ENCODE data around the gene COX7A1.

- TF ChIP-seq CTCF (IDR thresholded peaks at IDR 0.05) (no peak), POLR2A (IDR thresholded peaks at IDR 0.05) (no peak), POLR2AphosphoS5 (IDR thresholded peaks at IDR 0.05) (no peak)
Observed at GRCh38 chr19:36112678-36113077, 39.6 kb downstream of the COX7A1 start.
